GM18517 (cell line): ENCODE results near the gene KAT8.
"Not testable (repeated sequence)": the region's sequence is repeated elsewhere in the genome, so short reads cannot be mapped to it uniquely, and the experiment has no call there.

Experiments used
- ATAC-seq: cut with Tn5 transposase; IDR thresholded peaks from one replicate; pipeline ENCODE4 v1.9.1; 2021; ENCODE audit warnings: mild to moderate bottlenecking, moderate library complexity; ENCODE audit not compliant: unreplicated experiment

The KAT8 gene

GRCh38 chr16:31083556-31083955, 33.9 kb upstream of the KAT8 start:
- ATAC-seq, result no peak

GRCh38 chr16:31083981-31084380, 33.5 kb upstream of the KAT8 start:
- no peak for ATAC-seq

GRCh38 chr16:31084584-31085302, 32.7 kb upstream of the KAT8 start:
- no peak for ATAC-seq

GRCh38 chr16:31085411-31085810, 32.1 kb upstream of the KAT8 start:
- ATAC-seq, result no peak

GRCh38 chr16:31085873-31086628, 31.4 kb upstream of the KAT8 start:
- no peak for ATAC-seq

- ATAC-seq, result no peak
Observed at GRCh38 chr16:31086629-31086906, 30.9 kb upstream of the KAT8 start.

GRCh38 chr16:31087481-31087880, 30.0 kb upstream of the KAT8 start:
- ATAC-seq, result no peak

GRCh38 chr16:31087971-31088370, 29.5 kb upstream of the KAT8 start:
- no peak for ATAC-seq

GRCh38 chr16:31088459-31089183, 28.8 kb upstream of the KAT8 start, which contains the start of gene PRSS53:
Gene PRSS53, minus strand, starts transcription at chr16:31088943. Its CDS starts 134 bp downstream, at chr16:31088809.
- no peak for ATAC-seq

- no peak for ATAC-seq
Observed at GRCh38 chr16:31089199-31089598, 28.3 kb upstream of the KAT8 start.

GRCh38 chr16:31090540-31090939, 26.9 kb upstream of the KAT8 start:
- no peak for ATAC-seq

- no peak for ATAC-seq
Observed at GRCh38 chr16:31092330-31092729, 25.1 kb upstream of the KAT8 start.

GRCh38 chr16:31093132-31093703, 24.2 kb upstream of the KAT8 start:
- no peak for ATAC-seq

GRCh38 chr16:31094088-31094423, 23.4 kb upstream of the KAT8 start:
- ATAC-seq, result no peak

- peak; percentile 82 for ATAC-seq
Observed at GRCh38 chr16:31094424-31095120, 22.9 kb upstream of the KAT8 start, which contains the start of gene VKORC1. Gene VKORC1, minus strand, starts transcription at chr16:31094797. Its CDS starts 68 bp downstream, at chr16:31094729.

GRCh38 chr16:31099860-31100638, 17.4 kb upstream of the KAT8 start:
- ATAC-seq, result no peak

- not testable (repeated sequence) for ATAC-seq
Observed at GRCh38 chr16:31100876-31101641, 16.4 kb upstream of the KAT8 start.

GRCh38 chr16:31105677-31106213, 11.7 kb upstream of the KAT8 start:
- ATAC-seq, result peak; percentile 44
